H9 (cell line): ENCODE results near the gene NFE2L3. TPM values are rescaled to one million over a fixed set of nuclear protein-coding genes. Genes with fewer than 3 reads are reported as not detected.
"Not testable (repeated sequence)": the region's sequence is repeated elsewhere in the genome, so short reads cannot be mapped to it uniquely, and the experiment has no call there.

Experiments used
- DNase-seq: peaks from one replicate; pipeline ENCODE4 v3.0.0-alpha.2; 2017
- H2AFZ ChIP-seq: one replicate; pipeline ENCODE4 v1.6.1; 2013; ENCODE audit warnings: mild to moderate bottlenecking, low read length, control low read depth, moderate library complexity
- H2AK5ac ChIP-seq: 2 replicates; pipeline ENCODE4 v1.6.1; 2013; ENCODE audit warnings: low read length, control low read depth, mixed read lengths; ENCODE audit not compliant: insufficient read length
- H2BK120ac ChIP-seq: one replicate; pipeline ENCODE4 v1.6.1; 2013; ENCODE audit warnings: low read depth, mild to moderate bottlenecking, low read length, control low read depth, inconsistent platforms; ENCODE audit not compliant: poor library complexity, severe bottlenecking
- H2BK12ac ChIP-seq: 2 replicates; pipeline ENCODE4 v1.6.1; 2013; ENCODE audit warnings: low read length, control low read depth, mixed read lengths, low read depth; ENCODE audit not compliant: insufficient read length
- H2BK15ac ChIP-seq: 2 replicates; pipeline ENCODE4 v1.6.1; 2013; ENCODE audit warnings: low read depth, low read length, control low read depth
- H2BK20ac ChIP-seq: one replicate; pipeline ENCODE4 v1.6.1; 2013; ENCODE audit warnings: low read depth, mild to moderate bottlenecking, low read length, control low read depth, inconsistent platforms; ENCODE audit not compliant: poor library complexity, severe bottlenecking
- H2BK5ac ChIP-seq: 2 replicates; pipeline ENCODE4 v1.6.1; 2013; ENCODE audit warnings: low read length, control low read depth, mixed read lengths; ENCODE audit not compliant: insufficient read length
- H3K14ac ChIP-seq: 2 replicates; pipeline ENCODE4 v1.6.1; 2013; ENCODE audit warnings: low read length, control low read depth; ENCODE audit not compliant: insufficient read depth
- H3K18ac ChIP-seq: 2 replicates; pipeline ENCODE4 v1.6.1; 2013; ENCODE audit warnings: low read depth, mild to moderate bottlenecking, mixed read lengths, low read length, control low read depth; ENCODE audit not compliant: insufficient read length
- H3K23ac ChIP-seq: 2 replicates; pipeline ENCODE4 v1.6.1; 2013; ENCODE audit warnings: low read length, control low read depth, mixed read lengths, low read depth; ENCODE audit not compliant: insufficient read length
- H3K23me2 ChIP-seq: 2 replicates; pipeline ENCODE4 v1.6.1; 2013; ENCODE audit warnings: low read depth, mild to moderate bottlenecking, mixed read lengths, low read length, control low read depth; ENCODE audit not compliant: insufficient read length, poor library complexity, severe bottlenecking
- H3K27ac ChIP-seq: 2 replicates; pipeline ENCODE4 v1.5.1; 2013; ENCODE audit warnings: low read length, control low read depth, mixed read lengths, low read depth; ENCODE audit not compliant: insufficient read length
- H3K27me3 ChIP-seq: 2 replicates; pipeline ENCODE4 v1.6.1; 2013; ENCODE audit warnings: low read length, control low read depth, inconsistent platforms; ENCODE audit not compliant: insufficient read depth
- H3K4ac ChIP-seq: 2 replicates; pipeline ENCODE4 v1.6.1; 2013; ENCODE audit warnings: low read depth, mild to moderate bottlenecking, control low read depth, inconsistent platforms, low read length, moderate library complexity
- H3K4me1 ChIP-seq: 2 replicates; pipeline ENCODE4 v1.6.1; 2013; ENCODE audit warnings: low read length, control low read depth, inconsistent platforms; ENCODE audit not compliant: insufficient read depth
- H3K4me2 ChIP-seq: 2 replicates; pipeline ENCODE4 v1.6.1; 2013; ENCODE audit warnings: low read length, control low read depth, mixed read lengths; ENCODE audit not compliant: insufficient read length, insufficient read depth
- H3K56ac ChIP-seq: 2 replicates; pipeline ENCODE4 v1.6.1; 2013; ENCODE audit warnings: low read depth, mild to moderate bottlenecking, mixed read lengths, low read length, control low read depth; ENCODE audit not compliant: insufficient read length
- H3K79me1 ChIP-seq: 2 replicates; pipeline ENCODE4 v1.6.1; 2013; ENCODE audit warnings: low read depth, mild to moderate bottlenecking, moderate library complexity, low read length, control low read depth, inconsistent platforms; ENCODE audit not compliant: insufficient read depth, poor library complexity, severe bottlenecking
- H3K79me2 ChIP-seq: 2 replicates; pipeline ENCODE4 v1.6.1; 2013; ENCODE audit warnings: low read length, control low read depth, inconsistent platforms; ENCODE audit not compliant: insufficient read depth
- H3K9ac ChIP-seq: 2 replicates; pipeline ENCODE4 v1.6.1; 2013; ENCODE audit warnings: low read length, control low read depth, mixed read lengths; ENCODE audit not compliant: insufficient read length; ENCODE audit errors: extremely low read depth
- H3K9me3 ChIP-seq: one replicate; pipeline ENCODE4 v1.6.1; 2013; ENCODE audit warnings: low read depth, low read length, inconsistent platforms; ENCODE audit not compliant: control insufficient read depth
- H3T11ph ChIP-seq: one replicate; pipeline ENCODE4 v1.6.1; 2013; ENCODE audit warnings: mild to moderate bottlenecking, low read length, control low read depth, inconsistent platforms
- H4K20me1 ChIP-seq: one replicate; pipeline ENCODE4 v1.6.1; 2013; ENCODE audit not compliant: control insufficient read depth, insufficient read length, insufficient read depth
- H4K5ac ChIP-seq: 2 replicates; pipeline ENCODE4 v1.6.1; 2013; ENCODE audit warnings: low read depth, mild to moderate bottlenecking, mixed read lengths, low read length, control low read depth; ENCODE audit not compliant: insufficient read length
- H4K8ac ChIP-seq: replicated peaks from 2 replicates; pipeline ENCODE4 v1.6.1; 2013; ENCODE audit warnings: low read length, control low read depth, mixed read lengths, low read depth; ENCODE audit not compliant: insufficient read length
- H4K91ac ChIP-seq: 2 replicates; pipeline ENCODE4 v1.6.1; 2013; ENCODE audit warnings: low read depth, mild to moderate bottlenecking, moderate library complexity, mixed read lengths, low read length, control low read depth; ENCODE audit not compliant: insufficient read length
- H3K27ac Mint-ChIP-seq, 3 experiments: 2 replicates in 2 of 3; 3 replicates in 1 of 3; pipeline ENCODE4 v1.8.0; 2020 to 2021; ENCODE audit warnings: mixed read lengths in 3 of 3, mild to moderate bottlenecking in 1 of 3, moderate library complexity in 1 of 3
- H3K27me3 Mint-ChIP-seq: 2 replicates; pipeline ENCODE4 v1.8.0; 2021; ENCODE audit warnings: low read depth, mild to moderate bottlenecking, moderate library complexity, mixed read lengths
- H3K36me3 Mint-ChIP-seq, 3 experiments: 2 replicates in 2 of 3; 3 replicates in 1 of 3; pipeline ENCODE4 v1.8.0; 2020 to 2021; ENCODE audit warnings: low read depth in 3 of 3, mixed read lengths in 3 of 3; ENCODE audit not compliant: insufficient read depth in 1 of 3
- H3K4me1 Mint-ChIP-seq, 2 experiments: 2 replicates each; pipeline ENCODE4 v1.8.0; 2020; ENCODE audit warnings: mixed read lengths in 2 of 2
- H3K4me3 Mint-ChIP-seq, 2 experiments: 2 replicates in 1 of 2; 3 replicates in 1 of 2; pipeline ENCODE4 v1.8.0; 2020 to 2021; ENCODE audit warnings: mild to moderate bottlenecking in 2 of 2, mixed read lengths in 2 of 2, moderate library complexity in 1 of 2
- H3K9me3 Mint-ChIP-seq, 2 experiments: 2 replicates in 1 of 2; 3 replicates in 1 of 2; pipeline ENCODE4 v1.8.0; 2020; ENCODE audit warnings: mild to moderate bottlenecking in 2 of 2, mixed read lengths in 2 of 2, moderate library complexity in 1 of 2
- WGBS: extraction: QIAGEN DNeasy Blood & Tissue Kit; methylation state at CpG from one replicate; pipeline ENCODE4 v1.1.7; 2013; ENCODE audit warnings: missing lambda C conversion rate, low lambda C conversion rate, mixed read lengths; ENCODE audit not compliant: insufficient read length; ENCODE audit errors: extremely low coverage; 5-methylcytosine and 5-hydroxymethylcytosine counted together
- total RNA-seq: library from RNA; stranded (reverse); gene quantifications from 2 replicates; pipeline ENCODE4 v1.2.1, GENCODE V29; 2021
- TF ChIP-seq, protein P1 (sequence below): fragments of 200-600 bp; sonication (generic); conservative IDR thresholded peaks from 3 replicates; pipeline ENCODE4 v1.8.0; 2021; ENCODE audit warnings: antibody characterized with exemption, mild to moderate bottlenecking

The NFE2L3 gene
- total RNA-seq, 1 experiment from 2014 or later = 46.9 TPM

GRCh38 chr7:26151650-26151952 lies 397 bp upstream of the NFE2L3 start:
- Mint-ChIP-seq H3K4me3 (peak overlapping the region; percentile 51 to 81), H3K27ac (peak overlapping the region in 2 of 3 experiments; percentile 79 to 94; a peak in 5 of 7 replicates), H3K9me3 (peaks cover 9 to 14% of the 10 kb centered on the region in 2 experiments), H3K36me3 (peaks cover 6 to 31% (median 12%) of the 10 kb centered on the region in 3 experiments; a peak in 6 of 7 replicates), H3K4me1 (peaks cover 52 to 60% of the 10 kb centered on the region in 2 experiments), H3K27me3 (peaks cover 20% of the 10 kb centered on the region)
- Histone ChIP-seq H3K18ac (peak overlapping the region; percentile 3), H2BK15ac (no peak overlapping the region), H3K4me2 (peak overlapping the region; percentile 51), H3K9ac (no peak overlapping the region), H3T11ph (no peak overlapping the region), H3K4ac (no peak overlapping the region), H2BK120ac (no peak overlapping the region), H3K79me2 (peaks cover 27% of the 10 kb centered on the region), H2BK5ac (no peak overlapping the region), H3K14ac (peak overlapping the region; percentile 44; the same call in 1 of the 2 replicates), H3K23ac (no peak overlapping the region), H4K91ac (no peak overlapping the region), H3K23me2 (peaks cover 11% of the 10 kb centered on the region), H4K5ac (no peak overlapping the region), H3K79me1 (no peaks in the 10 kb centered on the region), H2AK5ac (no peak overlapping the region), H3K27me3 (no peaks in the 10 kb centered on the region), H3K9me3 (no peaks in the 10 kb centered on the region), H2BK20ac (no peak overlapping the region), H2AFZ (no peak overlapping the region), H2BK12ac (no peak overlapping the region), H4K20me1 (no peaks in the 10 kb centered on the region), H3K56ac (no peak overlapping the region), H4K8ac (no peak overlapping the region), H3K4me1 (peaks cover 19% of the 10 kb centered on the region), H3K27ac (no peak overlapping the region)
- TF ChIP-seq, protein P1, sequence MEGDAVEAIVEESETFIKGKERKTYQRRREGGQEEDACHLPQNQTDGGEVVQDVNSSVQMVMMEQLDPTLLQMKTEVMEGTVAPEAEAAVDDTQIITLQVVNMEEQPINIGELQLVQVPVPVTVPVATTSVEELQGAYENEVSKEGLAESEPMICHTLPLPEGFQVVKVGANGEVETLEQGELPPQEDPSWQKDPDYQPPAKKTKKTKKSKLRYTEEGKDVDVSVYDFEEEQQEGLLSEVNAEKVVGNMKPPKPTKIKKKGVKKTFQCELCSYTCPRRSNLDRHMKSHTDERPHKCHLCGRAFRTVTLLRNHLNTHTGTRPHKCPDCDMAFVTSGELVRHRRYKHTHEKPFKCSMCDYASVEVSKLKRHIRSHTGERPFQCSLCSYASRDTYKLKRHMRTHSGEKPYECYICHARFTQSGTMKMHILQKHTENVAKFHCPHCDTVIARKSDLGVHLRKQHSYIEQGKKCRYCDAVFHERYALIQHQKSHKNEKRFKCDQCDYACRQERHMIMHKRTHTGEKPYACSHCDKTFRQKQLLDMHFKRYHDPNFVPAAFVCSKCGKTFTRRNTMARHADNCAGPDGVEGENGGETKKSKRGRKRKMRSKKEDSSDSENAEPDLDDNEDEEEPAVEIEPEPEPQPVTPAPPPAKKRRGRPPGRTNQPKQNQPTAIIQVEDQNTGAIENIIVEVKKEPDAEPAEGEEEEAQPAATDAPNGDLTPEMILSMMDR = no peak
- WGBS = no CpG with 5 or more reads among the region's 10 CpGs
- DNase-seq = no peak

GRCh38 chr7:26152782-26153240 lies 813 bp downstream of the NFE2L3 start:
- Histone ChIP-seq H3K14ac (peak overlapping the region; percentile 83), H3K9ac (peak overlapping the region; percentile 88), H3K79me2 (peaks cover 39% of the 10 kb centered on the region), H3K4me1 (peaks cover 22% of the 10 kb centered on the region), H3K27ac (peak overlapping the region; percentile 94), H3K4me2 (peak overlapping the region; percentile 59), H3K23me2 (peaks cover 11% of the 10 kb centered on the region), H3K18ac (peak overlapping the region; percentile 89)
- H3K27me3 ChIP-seq, H3K79me1 ChIP-seq, H2BK15ac ChIP-seq, H4K5ac ChIP-seq, H3K4ac ChIP-seq, H4K91ac ChIP-seq, H2AFZ ChIP-seq, H3T11ph ChIP-seq, H2BK20ac ChIP-seq, H2BK120ac ChIP-seq, DNase-seq, H3K56ac ChIP-seq, H3K9me3 ChIP-seq, H4K20me1 ChIP-seq, H2BK12ac ChIP-seq, H4K8ac ChIP-seq, H2BK5ac ChIP-seq, H3K23ac ChIP-seq, H3K9me3 Mint-ChIP-seq, H2AK5ac ChIP-seq: not testable (repeated sequence)
- H3K27ac Mint-ChIP-seq = peak overlapping the region; percentile 97 to 100 (median 97)
- H3K4me3 Mint-ChIP-seq = peak overlapping the region; percentile 93 to 100
- WGBS = no CpG with 5 or more reads among the region's 54 CpGs
- peaks cover 20% of the 10 kb centered on the region for H3K27me3 Mint-ChIP-seq
- peaks cover 62 to 67% of the 10 kb centered on the region in 2 experiments for H3K4me1 Mint-ChIP-seq
- H3K36me3 Mint-ChIP-seq = peaks cover 0 to 34% (median 2%) of the 10 kb centered on the region in 3 experiments; a peak in 6 of 7 replicates
